Peyer's patch (tissue), 4 donors: ENCODE measurements around the gene USP31. TPM values are rescaled to one million over a fixed set of nuclear protein-coding genes. Genes with fewer than 3 reads are reported as not detected.
A peak's percentile ranks its signal among the peaks of the same experiment; 100 is the strongest.

ENCODE experiments used
- DNase-seq, 3 donors: peaks; one replicate each; pipeline ENCODE4 v3.0.0-alpha.2; 2017 to 2019
- H3K27ac ChIP-seq, 4 donors: fragments of 200-600 bp; sonication (generic); one replicate each; pipeline ENCODE4 v1.5.1; 2016 to 2019
- H3K27me3 ChIP-seq, 2 donors: fragments of 200-600 bp; sonication (generic); one replicate each; pipeline ENCODE4 v1.5.1; 2019
- H3K36me3 ChIP-seq, 3 donors: fragments of 200-600 bp; sonication (generic); one replicate each; pipeline ENCODE4 v1.5.1; 2016 to 2019
- H3K4me1 ChIP-seq, 4 donors: fragments of 200-600 bp; sonication (generic); one replicate each; pipeline ENCODE4 v1.5.1; 2016 to 2019
- H3K4me3 ChIP-seq, 4 donors: fragments of 200-600 bp; sonication (generic); 1 replicate in 3 of 4; 2 replicates in 1 of 4; pipeline ENCODE4 v1.5.1; 2016 to 2019; ENCODE audit warnings: mild to moderate bottlenecking in 1 of 4
- H3K9me3 ChIP-seq, 4 donors: fragments of 200-600 bp; sonication (generic); one replicate each; pipeline ENCODE4 v1.5.1; 2016 to 2019; ENCODE audit warnings: mild to moderate bottlenecking in 1 of 4
- POLR2A ChIP-seq, 2 donors: fragments of 450-650 bp; IDR thresholded peaks; one replicate each; pipeline ENCODE4 v1.5.1; 2017; ENCODE audit warnings: antibody characterized with exemption in 2 of 2, mild to moderate bottlenecking in 2 of 2, moderate library complexity in 2 of 2
- total RNA-seq, 4 donors: library from RNA; depleted of rRNA; stranded (reverse); fragments of >200 nt; gene quantifications; one replicate each; pipeline ENCODE4 v1.1.0, GENCODE V29; 2016
- TF ChIP-seq, protein P1 (sequence below), 6 experiments: fragments of 450-650 bp in 4 of 6; fragments of 200-600 bp in 2 of 6; sonication (generic) in 1 of 6; IDR thresholded peaks; one replicate each; pipeline ENCODE4 v1.5.1; 2017 to 2019; ENCODE audit warnings: antibody characterized with exemption in 6 of 6, mild to moderate bottlenecking in 3 of 6, moderate library complexity in 1 of 6

The USP31 gene
- total RNA-seq, 4 donors from 2014 or later: 6.3 to 12.4 (median 10.5) TPM

DNA sequence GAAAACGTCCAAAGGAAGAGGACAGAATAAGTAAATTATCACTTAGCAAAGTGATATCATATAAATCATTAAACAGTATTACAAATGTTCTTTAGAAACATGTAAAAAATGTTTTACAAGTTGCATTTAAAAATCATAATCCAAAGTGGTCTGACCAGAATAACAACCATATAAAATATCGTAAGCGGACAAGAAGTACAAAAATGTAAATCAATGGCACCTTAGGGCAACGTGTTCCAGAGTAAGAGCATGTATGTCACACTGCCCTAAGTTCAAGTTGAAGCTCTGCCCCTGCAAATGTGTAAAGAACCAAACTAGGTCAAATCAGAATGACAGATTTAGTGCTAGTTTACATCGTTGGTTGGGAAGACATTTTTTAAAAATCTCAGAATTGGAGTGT lies 11.4 kb downstream of the USP31 start:
- H3K9me3 ChIP-seq: no peaks in the 10 kb centered on the region
- H3K27ac ChIP-seq: no peak overlapping the region
- DNase-seq: no peak
- no peaks in the 10 kb centered on the region for H3K27me3 ChIP-seq
- TF ChIP-seq POLR2A (IDR thresholded peaks at IDR 0.05): no peak
- TF ChIP-seq, protein P1, sequence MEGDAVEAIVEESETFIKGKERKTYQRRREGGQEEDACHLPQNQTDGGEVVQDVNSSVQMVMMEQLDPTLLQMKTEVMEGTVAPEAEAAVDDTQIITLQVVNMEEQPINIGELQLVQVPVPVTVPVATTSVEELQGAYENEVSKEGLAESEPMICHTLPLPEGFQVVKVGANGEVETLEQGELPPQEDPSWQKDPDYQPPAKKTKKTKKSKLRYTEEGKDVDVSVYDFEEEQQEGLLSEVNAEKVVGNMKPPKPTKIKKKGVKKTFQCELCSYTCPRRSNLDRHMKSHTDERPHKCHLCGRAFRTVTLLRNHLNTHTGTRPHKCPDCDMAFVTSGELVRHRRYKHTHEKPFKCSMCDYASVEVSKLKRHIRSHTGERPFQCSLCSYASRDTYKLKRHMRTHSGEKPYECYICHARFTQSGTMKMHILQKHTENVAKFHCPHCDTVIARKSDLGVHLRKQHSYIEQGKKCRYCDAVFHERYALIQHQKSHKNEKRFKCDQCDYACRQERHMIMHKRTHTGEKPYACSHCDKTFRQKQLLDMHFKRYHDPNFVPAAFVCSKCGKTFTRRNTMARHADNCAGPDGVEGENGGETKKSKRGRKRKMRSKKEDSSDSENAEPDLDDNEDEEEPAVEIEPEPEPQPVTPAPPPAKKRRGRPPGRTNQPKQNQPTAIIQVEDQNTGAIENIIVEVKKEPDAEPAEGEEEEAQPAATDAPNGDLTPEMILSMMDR (IDR thresholded peaks at IDR 0.05): no peak
- peaks cover 0 to 13% (median 0%) of the 10 kb centered on the region in 4 donors for H3K4me1 ChIP-seq
- no peaks in the 10 kb centered on the region for H3K36me3 ChIP-seq
- no peak overlapping the region for H3K4me3 ChIP-seq

DNA sequence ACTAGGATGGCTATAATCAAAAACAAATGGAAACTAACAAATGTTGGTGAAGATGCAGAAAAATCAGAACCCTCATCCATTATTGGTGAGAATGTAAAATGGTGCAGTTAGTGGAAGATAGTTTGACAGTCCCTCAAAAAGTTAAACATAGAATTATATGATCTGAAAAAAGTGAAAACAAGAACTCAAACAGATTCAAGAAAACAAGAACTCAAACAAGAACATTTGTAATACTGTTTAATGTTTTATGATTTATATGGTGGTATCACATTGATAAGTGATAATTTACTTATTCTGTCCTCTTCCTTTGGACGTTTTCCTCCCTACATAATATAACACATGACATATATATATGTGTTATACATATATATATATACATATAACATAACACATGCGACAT lies 12.0 kb downstream of the USP31 start:
- Histone ChIP-seq H3K27ac (no peak overlapping the region), H3K36me3 (no peaks in the 10 kb centered on the region), H3K27me3 (no peaks in the 10 kb centered on the region), H3K9me3 (no peaks in the 10 kb centered on the region), H3K4me3 (no peak overlapping the region), H3K4me1 (peaks cover 0 to 13% (median 0%) of the 10 kb centered on the region in 4 donors)
- DNase-seq: no peak
- TF ChIP-seq, protein P1 (IDR thresholded peaks at IDR 0.05): no peak
- no peak for TF ChIP-seq POLR2A (IDR thresholded peaks at IDR 0.05)

DNA sequence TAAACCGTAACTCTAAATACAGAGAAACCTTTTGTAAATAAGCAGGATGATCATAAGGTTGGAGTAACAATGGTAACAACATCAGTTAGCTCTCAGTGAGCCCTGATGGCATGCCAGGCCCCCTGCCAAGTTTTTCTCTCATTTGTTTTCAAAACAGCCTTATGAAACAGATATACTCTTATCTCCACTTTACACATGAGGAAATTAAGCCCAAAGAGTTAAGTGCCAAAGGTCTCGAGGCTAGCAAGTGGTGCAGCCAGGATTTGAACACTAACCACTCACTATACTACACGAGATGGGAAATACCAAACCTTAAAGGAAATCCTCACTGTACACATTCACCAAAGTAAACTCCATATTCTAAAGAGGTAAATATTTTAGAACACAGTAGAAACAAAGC lies 15.0 kb downstream of the USP31 start:
- peaks cover 0 to 4% (median 0%) of the 10 kb centered on the region in 4 donors for H3K4me1 ChIP-seq
- TF ChIP-seq POLR2A (IDR thresholded peaks at IDR 0.05): no peak
- TF ChIP-seq, protein P1 (IDR thresholded peaks at IDR 0.05): no peak
- H3K36me3 ChIP-seq: no peaks in the 10 kb centered on the region
- DNase-seq: peak in 1 of 3 donors; percentile 48
- H3K27me3 ChIP-seq: no peaks in the 10 kb centered on the region
- H3K4me3 ChIP-seq: no peak overlapping the region
- peak overlapping the region in 1 of 4 donors; percentile 19 for H3K27ac ChIP-seq
- H3K9me3 ChIP-seq: no peaks in the 10 kb centered on the region

GRCh38 chr16:23132775-23133463 lies 16.3 kb downstream of the USP31 start:
- Histone ChIP-seq H3K27ac (peak overlapping the region; percentile 32 to 64 (median 52)), H3K4me1 (peaks cover 0 to 4% (median 0%) of the 10 kb centered on the region in 4 donors), H3K4me3 (no peak overlapping the region), H3K36me3 (no peaks in the 10 kb centered on the region), H3K27me3 (no peaks in the 10 kb centered on the region), H3K9me3 (no peaks in the 10 kb centered on the region)
- TF ChIP-seq, protein P1 (IDR thresholded peaks at IDR 0.05): no peak
- TF ChIP-seq POLR2A (IDR thresholded peaks at IDR 0.05): no peak
- DNase-seq: no peak

GRCh38 chr16:23131931-23132621 lies 17.2 kb downstream of the USP31 start:
- no peak for DNase-seq
- Histone ChIP-seq H3K36me3 (no peaks in the 10 kb centered on the region), H3K4me1 (peaks cover 0 to 4% (median 0%) of the 10 kb centered on the region in 4 donors), H3K27ac (peak overlapping the region; percentile 7 to 64 (median 52)), H3K4me3 (no peak overlapping the region), H3K9me3 (no peaks in the 10 kb centered on the region), H3K27me3 (no peaks in the 10 kb centered on the region)
- TF ChIP-seq, protein P1 (IDR thresholded peaks at IDR 0.05): no peak
- no peak for TF ChIP-seq POLR2A (IDR thresholded peaks at IDR 0.05)
